Mesendoderm (in vitro differentiated cells): ENCODE measurements around the gene DNPEP.

ENCODE experiments used
- DNase-seq: peaks from one replicate; pipeline ENCODE4 v3.0.0; 2013
- H2AK5ac ChIP-seq: 2 replicates; pipeline ENCODE4 v1.6.1; 2013; ENCODE audit warnings: low read length, inconsistent platforms
- H2BK120ac ChIP-seq: 2 replicates; pipeline ENCODE4 v1.6.1; 2013; ENCODE audit warnings: low read depth, mild to moderate bottlenecking, low read length, moderate library complexity, mixed read lengths
- H2BK15ac ChIP-seq: replicated peaks from 2 replicates; pipeline ENCODE4 v1.6.1; 2013; ENCODE audit warnings: low read depth, mild to moderate bottlenecking, moderate library complexity
- H2BK5ac ChIP-seq: 2 replicates; pipeline ENCODE4 v1.6.1; 2013; ENCODE audit warnings: low read length, inconsistent platforms
- H3K18ac ChIP-seq: 2 replicates; pipeline ENCODE4 v1.6.1; 2013; ENCODE audit warnings: mild to moderate bottlenecking, low read length, mixed read lengths
- H3K23ac ChIP-seq: one replicate; pipeline ENCODE4 v1.6.1; 2013; ENCODE audit warnings: low read length
- H3K27ac ChIP-seq: 2 replicates; pipeline ENCODE4 v1.5.1; 2013; ENCODE audit warnings: low read depth, mild to moderate bottlenecking, inconsistent platforms, low read length, moderate library complexity
- H3K27me3 ChIP-seq: 2 replicates; pipeline ENCODE4 v1.6.1; 2013; ENCODE audit warnings: low read length, control low read depth, mild to moderate bottlenecking, inconsistent platforms; ENCODE audit not compliant: insufficient read depth, poor library complexity
- H3K36me3 ChIP-seq: 2 replicates; pipeline ENCODE4 v1.6.1; 2013; ENCODE audit warnings: low read length, inconsistent platforms; ENCODE audit not compliant: control insufficient read depth, insufficient read depth
- H3K4ac ChIP-seq: one replicate; pipeline ENCODE4 v1.6.1; 2013; ENCODE audit warnings: low read depth, mild to moderate bottlenecking, low read length, moderate library complexity
- H3K4me1 ChIP-seq: 2 replicates; pipeline ENCODE4 v1.6.1; 2013; ENCODE audit warnings: low read depth, low read length, inconsistent platforms; ENCODE audit not compliant: control insufficient read depth
- H3K4me2 ChIP-seq: 2 replicates; pipeline ENCODE4 v1.6.1; 2013; ENCODE audit warnings: low read length
- H3K4me3 ChIP-seq: 2 replicates; pipeline ENCODE4 v1.5.1; 2013; ENCODE audit warnings: mild to moderate bottlenecking, low read length
- H3K56ac ChIP-seq: one replicate; pipeline ENCODE4 v1.6.1; 2013; ENCODE audit warnings: low read length
- H3K79me1 ChIP-seq: 2 replicates; pipeline ENCODE4 v1.6.1; 2013; ENCODE audit warnings: low read length, inconsistent platforms
- H3K79me2 ChIP-seq: 2 replicates; pipeline ENCODE4 v1.6.1; 2013; ENCODE audit warnings: mild to moderate bottlenecking, low read length; ENCODE audit not compliant: control insufficient read depth, insufficient read depth
- H3K9ac ChIP-seq: 2 replicates; pipeline ENCODE4 v1.6.1; 2013; ENCODE audit warnings: low read length, inconsistent platforms
- H4K5ac ChIP-seq: one replicate; pipeline ENCODE4 v1.6.1; 2013; ENCODE audit warnings: low read length
- H4K8ac ChIP-seq: one replicate; pipeline ENCODE4 v1.6.1; 2013; ENCODE audit warnings: low read depth, mild to moderate bottlenecking, control low read depth, low read length, moderate library complexity
- WGBS: extraction: QIAGEN DNeasy Blood & Tissue Kit; methylation state at CpG from one replicate; pipeline ENCODE4 v1.1.7; 2013; ENCODE audit warnings: low lambda C conversion rate, missing lambda C conversion rate; ENCODE audit not compliant: insufficient coverage; ENCODE audit errors: extremely low coverage; 5-methylcytosine and 5-hydroxymethylcytosine counted together

Gene DNPEP

DNA sequence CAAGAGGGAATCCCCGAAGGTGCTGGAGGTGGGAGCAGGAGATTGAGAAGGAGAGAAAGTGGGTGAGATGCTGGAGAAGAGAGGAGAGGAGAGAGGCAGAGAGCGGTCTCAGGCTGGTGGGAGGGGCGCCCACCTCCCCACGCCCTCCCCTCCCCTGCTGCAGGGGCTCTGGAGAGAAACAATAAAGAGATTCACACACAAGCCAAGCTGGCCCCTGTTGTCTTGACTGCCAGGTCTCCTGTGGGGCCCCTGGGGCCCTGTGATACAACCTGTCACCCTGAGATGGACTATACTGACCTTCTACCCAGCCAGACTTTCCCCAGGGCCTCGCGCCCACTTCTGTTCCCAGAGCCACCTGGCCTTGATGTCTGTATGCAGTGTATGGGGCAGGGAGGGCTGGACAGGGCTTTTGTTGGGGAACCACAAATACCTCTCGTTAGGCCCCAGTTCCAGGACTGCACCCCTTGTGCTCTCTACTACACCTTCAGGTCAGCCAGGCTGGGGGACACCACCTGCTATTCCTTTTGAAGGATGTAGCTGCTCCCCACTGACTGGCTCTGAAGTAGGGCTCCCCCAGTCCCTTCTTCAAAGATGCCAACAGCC lies 38.9 kb upstream of the DNPEP start:
- Histone ChIP-seq H3K9ac (no peak overlapping the region), H3K79me1 (no peaks in the 10 kb centered on the region), H3K4ac (no peak overlapping the region), H2BK15ac (no peak overlapping the region), H4K5ac (no peak overlapping the region), H3K18ac (no peak overlapping the region), H2BK120ac (no peak overlapping the region), H4K8ac (no peak overlapping the region), H3K27me3 (no peaks in the 10 kb centered on the region), H3K36me3 (no peaks in the 10 kb centered on the region), H3K4me3 (no peak overlapping the region), H3K56ac (no peak overlapping the region), H3K23ac (no peak overlapping the region), H2BK5ac (no peak overlapping the region), H2AK5ac (no peak overlapping the region), H3K27ac (no peak overlapping the region), H3K79me2 (no peaks in the 10 kb centered on the region), H3K4me1 (no peaks in the 10 kb centered on the region), H3K4me2 (no peak overlapping the region)
- no CpG with 5 or more reads among the region's 7 CpGs for whole genome bisulfite sequencing
- no peak for DNase-seq

DNA sequence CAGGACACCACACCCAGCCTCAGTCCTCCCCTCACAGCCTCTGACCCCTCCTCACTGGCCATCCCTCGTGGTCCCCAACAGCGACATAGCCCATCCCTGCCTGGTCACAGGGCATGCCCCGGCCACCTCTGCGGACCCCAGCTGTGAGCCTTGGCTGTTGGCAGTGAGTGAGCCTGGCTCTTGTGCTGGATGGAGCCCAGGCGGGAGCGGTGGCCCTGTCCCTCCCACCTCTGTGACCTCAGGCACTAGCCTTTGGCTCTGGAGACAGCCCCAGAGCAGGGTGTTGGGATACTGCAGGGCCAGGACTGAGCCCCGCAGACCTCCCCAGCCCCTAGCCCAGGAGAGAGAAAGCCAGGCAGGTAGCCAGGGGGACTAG lies 38.3 kb upstream of the DNPEP start:
- Histone ChIP-seq H3K9ac (no peak overlapping the region), H3K56ac (no peak overlapping the region), H3K79me2 (no peaks in the 10 kb centered on the region), H3K4ac (no peak overlapping the region), H2AK5ac (no peak overlapping the region), H3K4me2 (no peak overlapping the region), H4K8ac (no peak overlapping the region), H3K18ac (no peak overlapping the region), H3K23ac (no peak overlapping the region), H4K5ac (no peak overlapping the region), H3K27me3 (no peaks in the 10 kb centered on the region), H2BK120ac (no peak overlapping the region), H3K4me1 (no peaks in the 10 kb centered on the region), H3K4me3 (no peak overlapping the region), H2BK5ac (no peak overlapping the region), H3K27ac (no peak overlapping the region), H3K79me1 (no peaks in the 10 kb centered on the region), H3K36me3 (no peaks in the 10 kb centered on the region), H2BK15ac (no peak overlapping the region)
- DNase-seq = no peak
- WGBS = no CpG with 5 or more reads among the region's 7 CpGs

DNA sequence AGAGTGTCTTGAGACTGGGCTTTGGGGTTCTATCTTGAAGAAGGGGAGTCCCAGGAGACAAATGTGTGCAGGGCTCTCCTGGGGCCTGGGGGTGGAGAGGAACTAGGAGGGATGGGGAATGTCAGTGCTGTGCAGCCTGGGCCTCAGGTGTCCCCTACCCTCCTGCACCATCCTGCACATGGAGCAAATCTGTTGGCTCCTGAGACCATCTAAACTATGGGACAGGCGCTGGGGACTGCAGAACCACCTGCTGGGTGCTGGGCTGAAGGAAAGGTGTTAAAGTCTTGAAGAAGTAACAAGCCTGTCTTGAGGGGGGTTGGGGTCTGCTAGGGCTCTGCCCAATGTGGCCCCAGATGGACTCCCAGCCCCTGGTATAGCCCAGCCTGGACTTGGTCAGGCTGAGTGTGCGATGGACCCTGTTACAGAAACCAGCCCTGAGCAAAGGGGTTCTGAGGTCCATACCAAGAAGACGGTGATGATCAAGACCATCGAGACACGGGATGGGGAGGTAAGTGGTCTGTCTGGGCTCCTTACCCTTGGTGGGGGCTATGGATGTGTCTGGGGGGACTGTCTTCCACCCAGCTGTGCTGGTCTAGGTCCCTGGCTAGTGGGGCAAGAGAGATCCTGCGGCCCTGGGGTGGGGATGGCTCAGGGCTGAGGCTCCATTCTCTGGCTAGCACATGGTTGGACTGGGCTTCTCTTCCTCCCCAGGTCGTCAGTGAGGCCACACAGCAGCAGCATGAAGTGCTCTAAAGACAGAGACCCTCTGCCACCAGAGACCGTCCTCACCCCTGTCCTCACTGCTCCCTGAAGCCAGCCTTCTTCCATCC lies 37.7 kb upstream of the DNPEP start:
- no peaks in the 10 kb centered on the region for H3K79me2 ChIP-seq
- no peak for DNase-seq
- WGBS = no CpG with 5 or more reads among the region's 8 CpGs
- H2AK5ac ChIP-seq = no peak overlapping the region
- no peak overlapping the region for H3K23ac ChIP-seq
- H3K4me2 ChIP-seq = no peak overlapping the region
- no peaks in the 10 kb centered on the region for H3K36me3 ChIP-seq
- no peak overlapping the region for H2BK120ac ChIP-seq
- H3K9ac ChIP-seq = no peak overlapping the region
- no peaks in the 10 kb centered on the region for H3K4me1 ChIP-seq
- no peak overlapping the region for H3K4me3 ChIP-seq
- no peak overlapping the region for H3K27ac ChIP-seq
- no peak overlapping the region for H4K5ac ChIP-seq
- no peak overlapping the region for H2BK15ac ChIP-seq
- H3K18ac ChIP-seq = no peak overlapping the region
- no peak overlapping the region for H2BK5ac ChIP-seq
- H4K8ac ChIP-seq = no peak overlapping the region
- H3K4ac ChIP-seq = no peak overlapping the region
- no peak overlapping the region for H3K56ac ChIP-seq
- no peaks in the 10 kb centered on the region for H3K79me1 ChIP-seq
- H3K27me3 ChIP-seq = no peaks in the 10 kb centered on the region

DNA sequence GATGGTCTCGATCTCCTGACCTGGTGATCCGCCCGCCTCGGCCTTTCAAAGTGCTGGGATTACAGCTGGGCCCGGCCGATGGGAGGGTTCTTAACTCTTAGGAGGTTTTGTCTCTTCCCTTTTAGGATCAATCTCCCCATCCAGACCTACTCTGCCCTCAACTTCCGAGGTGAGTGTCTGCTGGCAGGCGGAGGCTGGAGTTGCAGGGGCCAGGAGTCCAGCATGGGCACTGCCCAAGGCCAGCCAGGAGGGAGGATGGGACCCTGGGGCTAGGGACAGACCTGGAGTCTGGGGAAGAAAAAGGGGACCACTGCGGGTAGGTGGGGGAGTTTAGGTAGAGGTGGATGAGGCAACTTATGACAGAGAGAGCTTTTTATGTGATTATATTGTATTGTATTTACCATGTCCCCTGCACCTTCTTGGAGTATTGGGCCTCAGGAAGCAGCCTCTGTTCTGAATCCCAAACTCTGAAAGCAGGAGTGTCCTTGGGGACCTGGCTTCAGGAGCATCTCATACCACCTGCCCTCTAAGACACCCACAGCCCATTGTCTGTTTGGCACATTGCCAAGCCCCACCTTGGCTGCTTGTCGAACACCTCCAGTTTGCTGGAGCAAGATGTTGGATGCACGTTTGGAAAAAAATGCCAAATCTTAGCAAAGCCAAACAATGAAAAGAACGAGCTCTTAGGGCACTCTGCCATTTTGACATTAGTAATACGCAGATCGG lies 36.1 kb upstream of the DNPEP start:
- H2BK120ac ChIP-seq = no peak overlapping the region

DNA sequence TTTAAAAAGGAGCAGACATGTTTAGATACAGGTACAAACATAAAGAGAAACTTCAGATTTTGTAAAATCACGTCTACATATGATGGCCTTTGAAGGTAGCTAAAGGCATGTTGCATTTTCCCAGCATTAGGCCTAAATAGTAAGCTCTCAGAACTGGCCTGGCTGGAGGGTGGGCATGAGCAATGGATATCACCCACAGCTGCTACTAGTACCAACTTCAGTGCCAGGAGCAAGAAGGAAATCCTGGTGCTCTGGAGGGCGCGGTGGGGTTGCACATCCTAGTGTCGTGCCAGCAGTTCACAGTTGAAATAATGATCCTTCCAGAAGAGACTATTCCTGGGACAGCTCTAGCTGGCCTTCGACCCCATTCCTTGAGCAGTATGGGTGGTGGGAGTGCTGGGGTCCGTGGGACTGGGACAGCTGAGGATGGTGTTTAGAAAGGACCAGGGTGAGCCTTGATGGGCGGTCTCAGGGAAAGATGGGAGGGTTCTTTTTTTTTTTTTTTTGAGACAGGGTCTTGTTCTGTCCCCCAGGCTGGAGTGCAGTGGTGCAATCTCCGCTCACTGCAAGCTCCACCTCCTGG lies 35.3 kb upstream of the DNPEP start:
- H2BK15ac ChIP-seq = no peak overlapping the region
- no peak overlapping the region for H3K9ac ChIP-seq
- no peaks in the 10 kb centered on the region for H3K79me1 ChIP-seq
- no peak overlapping the region for H3K56ac ChIP-seq
- no peak for DNase-seq
- no peaks in the 10 kb centered on the region for H3K4me1 ChIP-seq
- H2BK120ac ChIP-seq = no peak overlapping the region
- no peak overlapping the region for H3K4ac ChIP-seq
- no peak overlapping the region for H3K4me3 ChIP-seq
- no peaks in the 10 kb centered on the region for H3K79me2 ChIP-seq
- H3K27ac ChIP-seq = no peak overlapping the region
- no peak overlapping the region for H2BK5ac ChIP-seq
- H3K18ac ChIP-seq = no peak overlapping the region
- H3K23ac ChIP-seq = no peak overlapping the region
- no peaks in the 10 kb centered on the region for H3K36me3 ChIP-seq
- no peak overlapping the region for H4K5ac ChIP-seq
- peaks cover 8% of the 10 kb centered on the region for H3K27me3 ChIP-seq
- WGBS = no CpG with 5 or more reads among the region's 8 CpGs
- H2AK5ac ChIP-seq = no peak overlapping the region
- H3K4me2 ChIP-seq = no peak overlapping the region
- no peak overlapping the region for H4K8ac ChIP-seq

More for the DNA sequence above, 36.1 kb upstream of the DNPEP start:
- DNase-seq = no peak
- WGBS = no CpG with 5 or more reads among the region's 14 CpGs
- no peaks in the 10 kb centered on the region for H3K79me2 ChIP-seq
- H2BK5ac ChIP-seq = no peak overlapping the region
- H3K56ac ChIP-seq = no peak overlapping the region
- no peak overlapping the region for H2AK5ac ChIP-seq
- no peak overlapping the region for H3K27ac ChIP-seq
- no peak overlapping the region for H3K4me3 ChIP-seq
- no peak overlapping the region for H3K9ac ChIP-seq
- H3K4me2 ChIP-seq = no peak overlapping the region
- H2BK15ac ChIP-seq = no peak overlapping the region
- H4K5ac ChIP-seq = no peak overlapping the region
- H3K23ac ChIP-seq = no peak overlapping the region
- H3K27me3 ChIP-seq = peaks cover 4% of the 10 kb centered on the region
- H3K18ac ChIP-seq = no peak overlapping the region
- H3K79me1 ChIP-seq = no peaks in the 10 kb centered on the region
- no peak overlapping the region for H4K8ac ChIP-seq
- no peaks in the 10 kb centered on the region for H3K36me3 ChIP-seq
- no peaks in the 10 kb centered on the region for H3K4me1 ChIP-seq
- no peak overlapping the region for H3K4ac ChIP-seq
